ENCODE results near the gene SLC4A7. TPM values are rescaled to one million over a fixed set of nuclear protein-coding genes. Genes with fewer than 3 reads are reported as not detected.
A peak's percentile ranks its signal among the peaks of the same experiment; 100 is the strongest.
"Not testable (repeated sequence)": the region's sequence is repeated elsewhere in the genome, so short reads cannot be mapped to it uniquely, and the experiment has no call there.

Gene SLC4A7
- 15.1 TPM for polyA plus RNA-seq (ENCODE audit: insufficient read length)

- peak; percentile 95 for DNase-seq
Measured at GRCh38 chr3:27484015-27484844, at the start of gene SLC4A7. Gene SLC4A7 (minus strand): TSS chr3:27484384. CDS start chr3:27484126, 258 bp downstream.

DNA sequence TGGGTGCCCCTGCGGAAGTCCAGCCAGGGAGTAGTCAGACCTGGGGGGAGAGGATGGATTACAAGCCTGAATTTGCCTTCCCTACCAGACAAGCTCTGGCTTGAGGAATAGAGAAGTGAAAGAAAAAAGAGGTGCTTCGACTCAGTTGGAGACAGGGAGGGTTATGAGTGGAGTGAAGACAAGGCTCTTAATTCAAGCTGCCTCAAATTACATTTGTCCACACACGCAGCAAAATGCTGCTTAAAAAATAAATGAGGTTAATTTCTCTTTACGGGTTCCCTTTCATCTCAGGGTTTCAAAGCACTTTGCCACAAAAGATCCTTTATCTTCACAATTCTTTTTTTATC is 49.0 kb upstream of the SLC4A7 start:
- DNase-seq = no peak

- DNase-seq = no peak
Measured at GRCh38 chr3:27532426-27533260, 48.5 kb upstream of the SLC4A7 start.

DNA sequence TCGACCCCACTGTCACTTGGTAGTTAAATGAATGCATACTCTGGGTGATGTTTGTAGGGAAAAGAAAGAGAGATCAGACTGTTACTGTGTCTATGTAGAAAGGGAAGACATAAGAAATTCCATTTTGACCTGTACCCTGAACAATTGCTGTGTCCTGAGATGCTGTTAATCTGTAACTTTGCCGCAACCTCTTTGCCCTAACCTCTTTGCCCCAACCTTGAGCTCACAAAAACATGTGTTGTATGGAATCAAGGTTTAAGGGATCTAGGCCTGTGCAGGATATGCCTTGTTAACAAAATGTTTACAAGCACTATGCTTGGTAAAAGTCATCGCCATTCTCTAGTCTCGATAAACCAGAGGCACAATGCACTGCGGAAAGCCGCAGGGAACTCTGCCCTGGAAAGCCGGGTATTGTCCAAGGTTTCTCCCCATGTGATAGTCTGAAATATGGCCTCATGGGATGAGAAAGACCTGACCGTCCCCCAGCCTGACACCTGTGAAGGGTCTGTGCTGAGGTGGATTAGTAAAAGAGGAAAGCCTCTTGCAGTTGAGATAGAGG is 47.1 kb upstream of the SLC4A7 start:
- DNase-seq = not testable (repeated sequence)

- no peak for DNase-seq
Measured at GRCh38 chr3:27528791-27529190, 44.6 kb upstream of the SLC4A7 start.

- DNase-seq = no peak
Measured at GRCh38 chr3:27526614-27527315, 42.6 kb upstream of the SLC4A7 start.

DNA sequence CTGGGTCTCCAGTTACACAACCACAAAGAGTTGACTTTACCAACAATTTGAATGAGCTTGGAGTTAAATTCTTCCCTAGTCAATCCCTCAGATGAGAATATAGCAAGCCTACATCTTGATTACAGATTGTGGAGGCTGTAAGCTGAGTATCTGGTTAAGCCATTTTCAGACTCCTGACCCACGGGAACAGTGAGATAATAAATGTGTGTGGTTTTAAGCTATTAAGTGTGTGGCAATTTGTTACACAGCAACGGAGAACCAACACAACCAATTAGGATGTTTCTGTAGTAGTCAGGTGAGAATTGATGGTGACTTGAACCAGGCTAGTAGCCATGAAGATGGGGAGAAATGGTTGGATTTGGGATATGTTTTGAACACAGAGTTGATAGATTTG is 37.7 kb upstream of the SLC4A7 start:
- DNase-seq = no peak

DNA sequence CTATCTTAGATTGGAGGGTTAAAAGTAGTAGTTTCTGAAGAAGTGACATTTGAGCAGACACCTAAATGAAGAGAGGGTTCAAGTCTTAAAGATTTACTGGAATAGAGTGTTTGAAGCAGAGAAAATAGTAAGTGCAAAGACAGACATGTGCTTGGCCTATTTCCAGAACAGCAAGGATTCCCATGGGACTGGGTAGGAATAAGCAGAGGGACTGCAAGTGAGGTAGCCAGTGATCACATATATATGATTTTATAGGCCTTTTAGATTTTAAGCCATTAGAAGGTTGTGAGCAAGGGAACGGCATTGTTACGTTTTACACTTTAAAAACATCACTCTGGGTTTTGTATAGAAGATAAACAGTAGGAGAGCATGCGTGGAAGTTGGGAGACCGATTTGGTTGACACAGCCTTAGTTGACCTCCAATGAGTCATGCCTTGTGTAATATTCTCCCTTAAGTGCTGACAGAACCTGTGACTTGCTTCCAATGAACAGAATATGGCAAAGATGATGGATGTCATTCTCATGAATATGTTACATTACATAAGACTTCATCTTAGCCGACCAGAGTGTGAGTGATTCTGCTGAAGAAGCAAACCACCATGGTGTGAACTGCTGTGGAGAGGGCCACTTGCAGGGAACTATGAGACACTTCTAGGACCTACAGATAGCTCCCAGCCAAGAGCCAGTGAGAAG is 37.1 kb upstream of the SLC4A7 start:
- no peak for DNase-seq

GRCh38 chr3:27511724-27512422 is 27.7 kb upstream of the SLC4A7 start:
- no peak for DNase-seq

- no peak for DNase-seq
Measured at GRCh38 chr3:27509376-27509775, 25.2 kb upstream of the SLC4A7 start.

- DNase-seq = no peak
Measured at GRCh38 chr3:27508424-27508823, 24.2 kb upstream of the SLC4A7 start.

GRCh38 chr3:27507515-27508266 is 23.5 kb upstream of the SLC4A7 start:
- DNase-seq = no peak

- DNase-seq = no peak
Measured at GRCh38 chr3:27507111-27507510, 22.9 kb upstream of the SLC4A7 start.

DNA sequence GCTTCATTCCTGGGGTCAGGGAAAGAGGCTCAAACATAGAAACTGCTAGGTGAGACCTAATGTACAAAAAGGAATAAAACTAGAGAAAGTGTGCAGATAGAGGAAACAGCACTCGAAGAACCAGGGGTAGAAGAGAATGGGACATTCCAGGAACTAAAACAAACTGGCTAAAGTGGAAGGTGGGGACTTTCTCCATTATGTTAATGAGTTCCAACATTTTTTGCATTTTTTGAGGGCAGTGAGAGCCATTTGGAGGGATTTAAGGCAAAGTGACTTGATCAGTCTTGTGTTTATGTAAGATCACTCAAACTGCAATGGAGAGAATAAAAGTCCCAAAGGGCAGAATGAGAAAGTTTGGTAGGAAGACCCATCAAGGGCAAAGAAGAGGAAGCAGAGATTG is 20.6 kb upstream of the SLC4A7 start:
- no peak for DNase-seq

GRCh38 chr3:27503526-27503925 is 19.3 kb upstream of the SLC4A7 start:
- DNase-seq = peak; percentile 80

- DNase-seq = no peak
Measured at GRCh38 chr3:27501759-27502158, 17.6 kb upstream of the SLC4A7 start.

DNA sequence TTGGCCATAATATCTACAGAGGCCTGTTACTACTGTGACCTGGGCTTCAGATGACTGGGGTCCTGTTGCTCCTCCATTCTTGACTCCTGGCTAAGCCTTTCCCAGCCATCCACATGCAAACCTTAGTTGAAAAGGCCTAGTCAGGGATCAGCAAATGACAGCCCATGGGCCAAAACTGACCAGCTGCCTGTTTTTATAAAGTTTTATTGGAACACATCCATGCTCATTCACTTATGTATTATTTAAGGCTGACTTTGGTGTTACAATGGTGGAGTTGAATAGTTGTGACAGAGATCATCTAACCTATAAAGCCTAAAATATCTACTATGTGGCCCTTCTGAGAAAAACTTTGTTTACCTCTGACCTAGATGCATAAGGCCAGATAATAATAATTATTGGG is 16.8 kb upstream of the SLC4A7 start:
- DNase-seq = no peak

GRCh38 chr3:27500035-27500434 is 15.9 kb upstream of the SLC4A7 start:
- DNase-seq = no peak

GRCh38 chr3:27494784-27495183 is 10.6 kb upstream of the SLC4A7 start:
- no peak for DNase-seq

DNA sequence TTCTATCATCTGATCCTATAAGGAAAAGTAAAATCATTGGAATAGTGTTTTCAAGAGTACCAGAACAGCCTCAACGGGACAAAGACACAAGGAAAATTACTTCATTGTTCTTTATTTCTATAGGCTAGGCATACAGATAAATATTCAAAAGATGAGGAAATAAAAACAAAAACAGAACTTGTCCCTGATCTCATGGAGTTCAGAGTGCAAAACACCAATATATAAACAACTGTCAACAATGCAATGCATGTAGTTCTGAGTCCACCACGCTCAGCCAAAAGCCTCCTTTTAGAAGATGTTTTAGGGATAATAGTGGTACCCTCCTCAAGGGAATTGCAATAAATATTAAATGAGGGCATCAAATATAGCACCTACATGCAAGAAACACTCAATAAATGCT is 4.6 kb upstream of the SLC4A7 start:
- no peak for DNase-seq

DNA sequence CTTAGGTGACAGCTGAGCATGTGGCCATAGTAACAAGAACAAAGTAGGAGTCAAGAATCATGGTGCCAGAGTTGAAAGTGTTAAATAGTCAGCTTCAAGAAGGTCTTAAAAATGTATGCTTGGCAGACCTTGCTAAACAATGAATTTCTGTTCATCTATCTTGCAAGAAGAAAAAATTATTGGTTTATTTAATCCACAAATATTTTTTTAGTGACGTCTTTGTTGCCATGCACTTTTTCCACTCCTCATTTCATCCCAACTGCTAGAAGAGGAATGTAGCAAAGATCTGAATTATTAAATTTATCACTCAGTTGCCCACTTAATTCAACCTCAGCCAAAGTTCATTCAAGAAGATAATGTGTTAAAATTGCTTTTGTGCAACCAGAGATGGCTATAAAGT is 3.2 kb upstream of the SLC4A7 start:
- DNase-seq = no peak

Measured in hindlimb muscle (tissue), 1 donor.